HEK293T (cell line): ENCODE results near the gene CREB5.

Experiments used
- CTCF ChIA-PET: fragments of 350-600 bp; formaldehyde crosslinking; extraction: SDS; loops from one replicate; lab custom pipeline; 2021; ENCODE audit warnings: antibody characterized with exemption, inconsistent platforms; lab: Yijun Ruan, JAX
- POLR2A ChIA-PET: fragments of 350-600 bp; formaldehyde crosslinking; extraction: SDS; loops from one replicate; lab custom pipeline; 2020; ENCODE audit warnings: antibody characterized with exemption, inconsistent platforms; lab: Yijun Ruan, JAX
- DNase-seq: peaks from one replicate; pipeline ENCODE4 v3.0.0; 2012; ENCODE audit warnings: mixed read lengths; ENCODE audit errors: extremely low spot score
- ARNT ChIP-seq: fragments of 450-650 bp; IDR thresholded peaks from 2 replicates; pipeline ENCODE4 v1.6.1; 2017; ENCODE audit warnings: mild to moderate bottlenecking
- BHLHE40 ChIP-seq: fragments of 450-650 bp; IDR thresholded peaks from 2 replicates; pipeline ENCODE4 v1.6.1; 2016; ENCODE audit warnings: mild to moderate bottlenecking, moderate library complexity, borderline replicate concordance
- CTBP1 ChIP-seq: fragments of 450-650 bp; IDR thresholded peaks from 2 replicates; pipeline ENCODE4 v1.6.1; 2016; ENCODE audit warnings: borderline replicate concordance
- ELF4 ChIP-seq: fragments of 450-650 bp; IDR thresholded peaks from 2 replicates; pipeline ENCODE4 v1.6.1; 2017; ENCODE audit warnings: antibody characterized with exemption
- FOXA1 ChIP-seq: fragments of 450-650 bp; IDR thresholded peaks from 2 replicates; pipeline ENCODE4 v1.6.1; 2016; ENCODE audit warnings: mild to moderate bottlenecking
- FOXK2 ChIP-seq: fragments of 450-650 bp; IDR thresholded peaks from 2 replicates; pipeline ENCODE4 v1.6.1; 2016; ENCODE audit warnings: mild to moderate bottlenecking
- FOXM1 ChIP-seq: fragments of 450-650 bp; IDR thresholded peaks from 2 replicates; pipeline ENCODE4 v1.6.1; 2017; ENCODE audit warnings: mild to moderate bottlenecking, borderline replicate concordance
- HDGF ChIP-seq: fragments of 450-650 bp; IDR thresholded peaks from 2 replicates; pipeline ENCODE4 v1.6.1; 2017; ENCODE audit warnings: antibody characterized with exemption, borderline replicate concordance
- L3MBTL2 ChIP-seq: fragments of 450-650 bp; conservative IDR thresholded peaks from 2 replicates; pipeline ENCODE4 v1.6.1; 2016; ENCODE audit warnings: mild to moderate bottlenecking
- LEF1 ChIP-seq: fragments of 450-650 bp; IDR thresholded peaks from 2 replicates; pipeline ENCODE4 v1.6.1; 2017; ENCODE audit warnings: mild to moderate bottlenecking, borderline replicate concordance
- NFRKB ChIP-seq: fragments of 450-650 bp; IDR thresholded peaks from 2 replicates; pipeline ENCODE4 v1.6.1; 2016; ENCODE audit warnings: mild to moderate bottlenecking, moderate library complexity
- SP1 ChIP-seq: fragments of 450-650 bp; IDR thresholded peaks from 2 replicates; pipeline ENCODE4 v1.6.1; 2017
- SUZ12 ChIP-seq: fragments of 450-650 bp; IDR thresholded peaks from 2 replicates; pipeline ENCODE4 v1.6.1; 2016; ENCODE audit warnings: mild to moderate bottlenecking
- TARDBP ChIP-seq: fragments of 450-650 bp; IDR thresholded peaks from 2 replicates; pipeline ENCODE4 v1.6.1; 2016
- ZNF384 ChIP-seq: fragments of 450-650 bp; IDR thresholded peaks from 2 replicates; pipeline ENCODE4 v1.6.1; 2016
- TF ChIP-seq, protein P1 (sequence below): fragments of 450-650 bp; IDR thresholded peaks from 2 replicates; pipeline ENCODE4 v1.6.1; 2016

The CREB5 gene

DNA sequence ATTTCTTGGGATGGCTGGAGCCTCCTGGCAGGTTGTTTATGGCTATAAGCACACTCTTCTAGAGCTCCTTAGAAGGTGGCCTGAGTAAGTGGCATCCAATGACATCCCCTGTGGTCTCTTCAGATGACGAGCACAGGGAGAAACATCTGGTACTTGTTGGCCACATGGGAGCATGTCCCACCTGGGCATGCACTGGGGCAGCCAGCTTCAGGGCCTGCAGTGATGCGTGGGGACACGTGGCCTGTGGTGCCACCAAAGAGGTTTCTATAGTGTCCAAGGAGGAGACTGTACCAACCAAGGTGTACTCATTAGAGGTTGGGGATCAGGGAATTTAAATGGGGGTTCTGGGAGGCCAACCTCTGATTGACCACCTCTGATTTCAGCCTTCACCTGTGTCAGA lies 420.4 kb downstream of the CREB5 start:
- TF ChIP-seq L3MBTL2 (no peak), SP1 (no peak), FOXM1 (no peak), ARNT (no peak), LEF1 (no peak), ELF4 (no peak), FOXA1 (no peak), FOXK2 (no peak)
- TF ChIP-seq, protein P1, sequence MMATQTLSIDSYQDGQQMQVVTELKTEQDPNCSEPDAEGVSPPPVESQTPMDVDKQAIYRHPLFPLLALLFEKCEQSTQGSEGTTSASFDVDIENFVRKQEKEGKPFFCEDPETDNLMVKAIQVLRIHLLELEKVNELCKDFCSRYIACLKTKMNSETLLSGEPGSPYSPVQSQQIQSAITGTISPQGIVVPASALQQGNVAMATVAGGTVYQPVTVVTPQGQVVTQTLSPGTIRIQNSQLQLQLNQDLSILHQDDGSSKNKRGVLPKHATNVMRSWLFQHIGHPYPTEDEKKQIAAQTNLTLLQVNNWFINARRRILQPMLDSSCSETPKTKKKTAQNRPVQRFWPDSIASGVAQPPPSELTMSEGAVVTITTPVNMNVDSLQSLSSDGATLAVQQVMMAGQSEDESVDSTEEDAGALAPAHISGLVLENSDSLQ, result no peak
- ChIA-PET CTCF (interaction anchor here (0.9 kb wide), 1 partner anchor 9 kb away, joined by 4 read pairs; no protein-coding TSS in a partner anchor), POLR2A (no interaction called here)

DNA sequence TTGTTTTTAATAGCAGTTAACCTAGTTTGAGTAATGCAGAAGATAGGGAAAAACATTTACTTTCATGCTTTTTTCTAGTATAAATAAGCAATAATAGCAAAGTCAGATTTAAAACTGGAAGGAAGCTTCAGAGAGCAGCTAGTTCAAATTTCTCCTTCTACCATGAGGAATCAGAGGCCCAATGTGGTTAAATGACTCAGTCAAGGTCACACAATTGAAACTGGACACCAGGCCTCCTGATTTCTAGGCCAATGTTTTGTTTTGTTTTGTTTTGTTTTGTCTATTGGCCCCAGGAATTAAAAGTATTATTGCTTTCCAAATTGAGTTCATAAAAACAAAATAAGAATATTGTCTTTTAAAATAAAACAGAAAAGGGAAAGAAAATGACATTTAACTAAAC lies 423.5 kb downstream of the CREB5 start:
- ChIA-PET POLR2A (no interaction called here), CTCF (no interaction called here)
- no peak for TF ChIP-seq LEF1
- DNase-seq, result no peak

More for the DNA sequence above, 420.4 kb downstream of the CREB5 start:
- no peak for DNase-seq

DNA sequence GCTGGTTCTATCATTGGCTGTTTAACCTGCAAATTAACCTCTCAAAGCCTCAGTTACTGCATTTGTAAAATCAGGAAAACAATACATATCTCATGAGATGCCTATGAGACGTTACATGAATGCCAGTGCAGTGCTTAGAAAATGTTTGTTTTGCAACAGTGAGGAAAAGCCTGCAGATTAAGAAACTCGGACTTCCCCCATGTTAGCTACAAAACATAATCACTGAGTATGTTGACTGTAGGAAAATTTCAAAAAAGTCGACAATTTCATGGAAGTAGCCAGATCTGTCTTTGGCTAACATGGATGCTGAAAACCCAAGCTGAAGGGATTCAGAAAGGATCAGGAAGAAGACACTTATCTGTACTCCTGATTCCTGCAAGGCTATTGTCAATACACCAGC lies 424.4 kb downstream of the CREB5 start:
- no peak for DNase-seq
- TF ChIP-seq LEF1 (no peak), TARDBP (no peak), FOXK2 (no peak), ARNT (no peak), HDGF (no peak), NFRKB (no peak), BHLHE40 (no peak), SP1 (no peak), FOXA1 (no peak), ELF4 (no peak), L3MBTL2 (no peak), CTBP1 (no peak)
- TF ChIP-seq, protein P1, result no peak
- POLR2A ChIA-PET, result no interaction called here
- CTCF ChIA-PET, result no interaction called here

DNA sequence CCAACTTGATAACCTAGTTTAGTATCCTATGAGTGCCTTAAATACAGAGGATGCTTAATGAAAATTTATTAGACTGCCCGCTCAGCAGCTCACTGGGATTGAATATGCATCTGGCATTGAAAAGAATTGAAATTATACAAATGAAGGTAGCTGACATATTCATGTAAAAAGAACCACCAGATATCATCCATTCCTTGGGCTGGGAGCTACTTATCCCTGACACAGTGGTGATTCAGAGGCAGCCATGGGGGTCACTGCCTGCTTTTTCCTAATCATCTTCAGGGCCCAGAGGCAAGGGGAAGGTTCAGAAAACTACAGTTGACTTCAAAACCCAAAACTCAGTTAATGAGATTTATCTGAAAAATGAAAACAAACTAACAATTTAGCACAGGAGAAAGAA lies 424.9 kb downstream of the CREB5 start:
- no peak for DNase-seq
- TF ChIP-seq SP1, result no peak
- TF ChIP-seq HDGF, result no peak
- TF ChIP-seq NFRKB, result no peak
- no peak for TF ChIP-seq FOXA1
- TF ChIP-seq BHLHE40, result no peak
- TF ChIP-seq TARDBP, result no peak
- no peak for TF ChIP-seq FOXM1
- TF ChIP-seq, protein P1, result no peak
- no peak for TF ChIP-seq ZNF384
- no peak for TF ChIP-seq ELF4
- TF ChIP-seq CTBP1, result no peak
- TF ChIP-seq LEF1, result no peak
- TF ChIP-seq L3MBTL2, result no peak
- no peak for TF ChIP-seq ARNT
- TF ChIP-seq FOXK2, result no peak
- no peak for TF ChIP-seq SUZ12
- ChIA-PET POLR2A (no interaction called here), CTCF (no interaction called here)

DNA sequence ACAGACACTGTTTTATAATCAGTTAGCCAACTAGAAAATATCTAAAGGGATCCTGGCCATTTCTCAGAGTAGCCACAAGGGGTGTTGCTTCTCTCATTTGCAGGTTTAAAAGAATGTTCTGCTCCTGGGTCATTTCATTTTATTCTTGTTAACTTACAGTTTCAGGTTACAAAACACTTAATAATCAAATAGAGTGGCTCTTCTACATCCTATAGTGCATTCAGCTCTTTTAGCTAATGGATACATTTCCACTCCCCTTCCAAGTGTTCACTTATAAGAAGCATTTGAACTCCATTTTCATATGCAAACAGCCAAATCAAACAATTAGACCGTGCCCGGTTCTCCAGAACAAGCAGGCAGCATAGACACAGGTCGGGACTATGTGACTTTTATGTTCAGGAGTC lies 428.3 kb downstream of the CREB5 start:
- POLR2A ChIA-PET, result no interaction called here
- no peak for TF ChIP-seq L3MBTL2
- TF ChIP-seq FOXA1, result no peak
- TF ChIP-seq ELF4, result no peak
- no peak for TF ChIP-seq NFRKB
- no peak for TF ChIP-seq ARNT
- TF ChIP-seq TARDBP, result no peak
- TF ChIP-seq ZNF384, result no peak
- TF ChIP-seq FOXM1, result no peak
- no peak for TF ChIP-seq BHLHE40
- no peak for TF ChIP-seq CTBP1
- TF ChIP-seq LEF1, result no peak
- TF ChIP-seq SUZ12, result no peak
- TF ChIP-seq HDGF, result no peak
- TF ChIP-seq, protein P1, result no peak
- no peak for TF ChIP-seq FOXK2
- no peak for TF ChIP-seq SP1
- CTCF ChIA-PET, result interaction anchor here (0.6 to 1.2 kb wide), 3 partner anchors 12 to 508 kb away, joined by 3 read pairs; no protein-coding TSS in a partner anchor
- peak; percentile 32 for DNase-seq

DNA sequence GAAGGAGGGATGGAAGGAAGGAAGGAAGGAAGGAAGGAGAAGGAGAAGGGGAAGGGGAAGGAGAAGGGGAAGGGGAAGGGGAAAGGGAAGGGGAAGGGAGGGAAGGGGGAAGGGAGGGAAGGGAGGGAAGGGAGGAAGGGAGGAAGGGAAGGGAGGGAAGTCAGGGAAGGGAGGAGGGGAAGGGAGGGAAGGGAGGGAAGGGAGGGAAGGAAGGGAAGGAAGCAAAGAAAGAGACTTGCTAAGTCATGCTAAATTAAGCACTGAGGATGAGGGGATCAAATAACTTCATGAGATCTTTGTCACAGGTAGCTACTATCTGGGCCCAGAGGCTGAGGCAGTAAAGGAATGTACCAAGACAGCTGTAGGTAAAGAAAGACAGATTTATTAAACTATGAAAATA lies 429.4 kb downstream of the CREB5 start:
- CTCF ChIA-PET, result interaction anchor here (0.7 kb wide), 1 partner anchor 17 kb away, joined by 4 read pairs; no protein-coding TSS in a partner anchor
- TF ChIP-seq LEF1 (no peak), SUZ12 (no peak), ARNT (no peak), ELF4 (no peak), SP1 (no peak), CTBP1 (no peak), FOXA1 (no peak), TARDBP (no peak), HDGF (no peak), ZNF384 (no peak), BHLHE40 (no peak), FOXK2 (no peak)
- TF ChIP-seq, protein P1, result no peak

More for the DNA sequence above, 429.4 kb downstream of the CREB5 start:
- POLR2A ChIA-PET, result no interaction called here
- no peak for DNase-seq
